ENCODE data around the gene CDH22.

CDH22 gene

DNA sequence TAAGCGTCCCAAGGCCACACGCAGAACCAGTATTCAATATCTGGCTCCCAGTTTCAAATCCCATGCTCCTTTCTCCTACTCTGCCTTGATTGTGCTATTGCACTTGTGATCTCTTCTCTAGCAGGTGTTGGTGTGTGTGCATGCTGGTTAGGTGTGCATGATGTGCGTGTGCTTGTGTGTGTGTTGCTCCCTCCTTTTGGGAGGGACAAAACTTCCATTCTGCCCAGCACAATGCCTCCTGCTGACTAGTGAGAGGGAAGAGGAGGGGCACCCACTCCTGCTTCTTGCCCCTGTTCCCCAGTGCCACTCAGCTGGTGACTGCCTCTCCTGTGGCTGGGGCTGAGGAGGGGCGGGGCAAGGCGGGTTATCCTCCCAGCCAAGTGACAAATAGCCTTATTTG, 170.5 kb downstream of the CDH22 start:
- Mint-ChIP-seq H3K36me3 (ENCODE audit: low read depth) (no peaks in the 10 kb centered on the region), H3K27ac (no peak overlapping the region), H3K4me1 (ENCODE audit: low read depth) (peaks cover 2% of the 10 kb centered on the region), H3K9me3 (no peaks in the 10 kb centered on the region), H3K27me3 (peaks cover 36% of the 10 kb centered on the region), H3K4me3 (no peak overlapping the region)

DNA sequence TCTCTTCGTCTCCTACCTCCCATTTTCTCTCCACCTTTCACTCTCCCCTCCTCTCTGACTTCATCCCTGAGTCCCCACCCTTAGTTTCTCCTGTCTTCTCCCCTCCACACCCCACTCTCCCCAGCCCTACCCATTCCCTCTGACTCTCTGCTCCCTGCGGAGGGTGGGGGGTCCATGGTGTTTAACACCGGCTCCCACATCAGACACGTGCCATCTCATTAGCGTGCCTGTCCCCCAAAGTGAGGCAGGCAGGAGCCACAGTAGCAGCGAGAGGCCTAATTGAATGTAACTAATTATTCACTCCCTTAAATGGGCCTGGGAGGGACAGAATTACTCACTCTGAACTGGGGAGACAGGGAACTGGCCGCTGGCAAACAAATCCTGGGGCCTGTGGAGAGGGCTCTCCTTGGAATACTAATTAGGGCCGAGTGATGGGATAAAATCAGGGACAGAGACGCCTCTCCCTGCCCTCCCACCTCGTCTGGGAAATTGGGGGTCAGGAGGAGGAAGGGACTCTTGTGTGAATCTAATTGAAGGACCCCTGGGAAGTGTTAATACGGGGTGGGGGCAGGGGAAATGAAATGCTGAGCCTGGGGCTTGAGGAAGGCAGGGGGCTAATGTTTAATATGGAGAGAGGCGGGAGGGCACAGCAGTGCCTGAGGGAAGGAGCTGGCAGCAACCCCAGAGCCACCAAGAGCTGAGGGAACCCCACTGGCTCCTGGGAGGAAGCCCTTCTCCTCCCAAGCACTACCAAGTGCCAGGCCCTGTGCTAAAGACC, 172.3 kb downstream of the CDH22 start:
- Mint-ChIP-seq H3K36me3 (ENCODE audit: low read depth) (no peaks in the 10 kb centered on the region), H3K27me3 (peaks cover 34% of the 10 kb centered on the region), H3K4me3 (no peak overlapping the region), H3K9me3 (no peaks in the 10 kb centered on the region), H3K27ac (no peak overlapping the region), H3K4me1 (ENCODE audit: low read depth) (peaks cover 4% of the 10 kb centered on the region)

DNA sequence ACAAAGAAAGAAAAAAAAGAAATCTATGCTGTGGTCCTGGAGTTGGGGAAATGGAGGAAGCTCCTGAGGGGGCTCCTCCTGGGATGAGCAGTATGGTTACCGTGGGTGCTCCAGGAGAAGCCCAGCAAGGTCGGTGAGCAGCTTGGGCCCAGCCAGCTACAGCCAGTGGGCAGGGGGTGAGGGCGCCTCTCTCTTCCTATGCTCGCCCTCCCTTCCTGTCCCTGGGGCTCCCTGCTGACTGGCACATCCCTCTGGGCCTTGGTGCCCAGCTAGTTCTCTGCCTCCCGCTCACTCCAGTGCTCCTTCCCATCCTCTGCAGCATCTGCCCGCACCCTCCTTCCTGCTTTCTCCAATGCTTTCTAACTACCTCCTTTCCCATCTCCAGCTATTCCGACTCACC, 173.6 kb downstream of the CDH22 start:
- Mint-ChIP-seq H3K9me3 (no peaks in the 10 kb centered on the region), H3K4me1 (ENCODE audit: low read depth) (peaks cover 4% of the 10 kb centered on the region), H3K4me3 (no peak overlapping the region), H3K36me3 (ENCODE audit: low read depth) (no peaks in the 10 kb centered on the region), H3K27me3 (peaks cover 35% of the 10 kb centered on the region), H3K27ac (no peak overlapping the region)

DNA sequence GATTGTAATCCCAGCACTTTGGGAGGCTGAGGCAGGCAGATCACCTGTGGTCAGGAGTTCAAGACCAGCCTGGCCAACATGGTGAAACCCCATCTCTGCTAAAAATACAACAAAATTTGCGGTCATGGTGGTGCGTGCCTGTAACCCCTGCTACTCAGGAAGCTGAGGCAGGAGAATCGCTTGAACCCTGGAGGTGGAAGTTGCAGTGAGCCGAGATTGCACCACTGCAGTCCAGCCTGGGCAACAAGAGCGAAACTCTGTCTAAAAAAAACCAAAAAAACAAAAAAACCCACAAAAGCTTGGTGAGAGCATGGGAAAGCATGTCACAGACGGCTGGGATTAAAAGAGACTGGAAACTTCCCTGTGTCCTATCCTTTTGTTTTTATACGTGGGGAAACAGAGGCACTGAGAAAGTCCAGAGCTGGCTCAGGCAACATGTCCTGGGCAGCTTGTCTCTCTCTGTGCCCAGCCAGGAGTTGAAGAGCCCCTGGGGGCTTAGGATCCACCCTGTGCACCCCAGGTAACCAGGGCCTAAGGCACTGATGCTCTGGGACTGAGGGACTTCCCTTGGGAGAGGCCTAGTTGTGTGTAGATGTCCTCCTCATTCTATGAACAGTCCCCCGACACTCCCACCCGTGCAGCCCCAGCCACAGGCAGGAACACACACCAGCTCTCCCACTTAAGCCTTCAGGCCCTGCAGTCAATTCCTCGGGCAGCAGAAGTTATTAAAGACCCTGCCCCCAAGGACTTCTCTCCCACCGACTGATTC, 174.2 kb downstream of the CDH22 start:
- no peaks in the 10 kb centered on the region for H3K9me3 Mint-ChIP-seq
- peaks cover 4% of the 10 kb centered on the region for H3K4me1 Mint-ChIP-seq (ENCODE audit: low read depth)
- H3K27ac Mint-ChIP-seq, result no peak overlapping the region
- no peak overlapping the region for H3K4me3 Mint-ChIP-seq
- H3K36me3 Mint-ChIP-seq (ENCODE audit: low read depth), result no peaks in the 10 kb centered on the region
- peaks cover 32% of the 10 kb centered on the region for H3K27me3 Mint-ChIP-seq

DNA sequence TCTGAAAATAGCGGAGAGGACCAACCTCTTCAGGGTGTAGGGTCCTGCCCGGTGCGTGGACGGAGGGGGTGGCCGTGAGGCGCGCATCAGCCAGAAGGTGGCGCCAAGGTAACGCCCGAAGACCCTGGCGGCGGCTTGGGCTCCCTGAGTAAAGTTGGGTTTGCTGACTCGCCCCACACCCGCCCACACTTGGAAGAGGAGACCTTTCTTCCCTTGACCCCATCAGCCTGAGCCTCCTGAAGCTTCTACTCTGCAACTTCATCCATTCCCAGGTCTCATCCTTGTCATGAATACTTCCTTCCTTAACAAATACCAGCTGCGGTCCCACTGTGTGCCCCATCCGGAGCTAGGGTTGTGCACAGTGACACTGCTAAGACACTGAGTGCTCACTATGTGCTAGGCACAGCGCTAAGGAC, 175.6 kb downstream of the CDH22 start:
- Mint-ChIP-seq H3K27ac (no peak overlapping the region), H3K4me1 (ENCODE audit: low read depth) (peaks cover 4% of the 10 kb centered on the region)

DNA sequence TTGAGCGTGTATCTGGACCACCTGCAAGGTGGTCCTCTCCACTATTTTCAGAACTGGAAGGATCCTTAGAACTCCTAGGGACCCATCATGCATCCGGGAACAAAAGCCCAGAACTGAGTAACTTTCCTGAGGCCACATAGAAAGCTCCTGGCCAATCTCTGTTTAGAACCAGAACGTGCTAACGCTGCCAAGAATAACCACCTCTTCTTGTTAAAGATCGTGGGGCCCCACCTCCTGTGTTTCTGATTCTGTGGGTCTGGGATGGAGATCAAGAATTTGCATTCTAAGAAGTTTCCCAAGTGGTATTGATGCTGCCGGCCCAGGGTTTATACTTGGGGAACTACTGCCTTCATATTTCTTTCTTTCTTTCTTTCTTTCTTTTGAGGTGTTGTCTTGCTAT, 176.9 kb downstream of the CDH22 start:
- Mint-ChIP-seq H3K4me1 (ENCODE audit: low read depth) (peaks cover 4% of the 10 kb centered on the region), H3K27ac (no peak overlapping the region), H3K9me3 (no peaks in the 10 kb centered on the region), H3K4me3 (no peak overlapping the region), H3K27me3 (peaks cover 27% of the 10 kb centered on the region), H3K36me3 (ENCODE audit: low read depth) (no peaks in the 10 kb centered on the region)

More for the DNA sequence above, 175.6 kb downstream of the CDH22 start:
- Mint-ChIP-seq H3K4me3 (no peak overlapping the region), H3K9me3 (no peaks in the 10 kb centered on the region), H3K27me3 (peaks cover 32% of the 10 kb centered on the region), H3K36me3 (ENCODE audit: low read depth) (no peaks in the 10 kb centered on the region)

DNA sequence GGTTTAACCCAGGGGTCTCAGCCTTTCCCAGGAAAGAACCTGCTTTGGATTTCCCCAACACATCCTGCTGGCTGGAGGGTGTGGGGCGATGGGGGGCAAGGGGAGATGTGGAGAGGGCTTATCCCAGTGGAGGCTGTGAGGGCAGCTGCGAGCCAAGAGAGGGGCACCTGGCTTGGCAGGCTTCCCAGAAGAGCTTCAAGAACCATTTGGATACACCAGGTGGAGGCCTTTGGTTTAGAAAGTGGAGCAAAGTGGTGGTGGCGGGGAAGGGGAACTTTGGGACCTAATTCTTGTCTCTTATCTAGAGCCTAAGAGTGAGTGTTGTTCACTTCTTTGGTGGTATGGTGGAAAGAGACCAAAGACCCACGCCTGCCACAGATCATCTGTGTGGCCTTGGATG, 177.8 kb downstream of the CDH22 start:
- no peak overlapping the region for H3K4me3 Mint-ChIP-seq
- H3K27me3 Mint-ChIP-seq, result peaks cover 27% of the 10 kb centered on the region
- no peak overlapping the region for H3K27ac Mint-ChIP-seq
- H3K36me3 Mint-ChIP-seq (ENCODE audit: low read depth), result peaks cover 3% of the 10 kb centered on the region
- H3K4me1 Mint-ChIP-seq (ENCODE audit: low read depth), result peaks cover 4% of the 10 kb centered on the region
- no peaks in the 10 kb centered on the region for H3K9me3 Mint-ChIP-seq

DNA sequence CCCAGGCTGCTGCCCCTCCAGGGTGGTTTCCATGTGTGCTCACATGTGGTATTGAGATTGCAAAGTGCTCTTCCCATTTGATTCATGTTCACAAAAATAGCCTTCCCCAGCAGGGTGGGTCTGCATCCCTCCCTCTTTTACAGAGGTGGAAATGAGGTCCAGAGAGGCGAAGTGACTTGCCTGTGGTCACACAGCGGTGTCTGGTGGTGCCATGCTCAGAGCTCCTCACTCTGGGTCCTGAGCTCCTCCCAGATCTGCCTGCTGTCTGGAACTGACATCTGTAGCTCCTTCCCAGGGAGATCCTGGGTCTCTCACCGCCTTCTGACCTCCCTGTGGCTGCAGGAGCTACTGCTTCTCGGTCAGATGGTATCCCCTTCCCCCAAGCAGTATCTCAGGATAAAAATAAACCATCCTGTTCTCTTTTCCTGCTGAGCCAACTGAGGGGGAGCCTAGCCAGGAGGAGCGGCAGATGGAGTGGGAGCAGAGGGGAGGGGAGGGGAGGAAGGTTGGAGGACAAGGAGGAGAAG, 178.3 kb downstream of the CDH22 start:
- Mint-ChIP-seq H3K27ac (peak overlapping the region; percentile 45), H3K4me1 (ENCODE audit: low read depth) (peaks cover 4% of the 10 kb centered on the region), H3K27me3 (peaks cover 25% of the 10 kb centered on the region)

DNA sequence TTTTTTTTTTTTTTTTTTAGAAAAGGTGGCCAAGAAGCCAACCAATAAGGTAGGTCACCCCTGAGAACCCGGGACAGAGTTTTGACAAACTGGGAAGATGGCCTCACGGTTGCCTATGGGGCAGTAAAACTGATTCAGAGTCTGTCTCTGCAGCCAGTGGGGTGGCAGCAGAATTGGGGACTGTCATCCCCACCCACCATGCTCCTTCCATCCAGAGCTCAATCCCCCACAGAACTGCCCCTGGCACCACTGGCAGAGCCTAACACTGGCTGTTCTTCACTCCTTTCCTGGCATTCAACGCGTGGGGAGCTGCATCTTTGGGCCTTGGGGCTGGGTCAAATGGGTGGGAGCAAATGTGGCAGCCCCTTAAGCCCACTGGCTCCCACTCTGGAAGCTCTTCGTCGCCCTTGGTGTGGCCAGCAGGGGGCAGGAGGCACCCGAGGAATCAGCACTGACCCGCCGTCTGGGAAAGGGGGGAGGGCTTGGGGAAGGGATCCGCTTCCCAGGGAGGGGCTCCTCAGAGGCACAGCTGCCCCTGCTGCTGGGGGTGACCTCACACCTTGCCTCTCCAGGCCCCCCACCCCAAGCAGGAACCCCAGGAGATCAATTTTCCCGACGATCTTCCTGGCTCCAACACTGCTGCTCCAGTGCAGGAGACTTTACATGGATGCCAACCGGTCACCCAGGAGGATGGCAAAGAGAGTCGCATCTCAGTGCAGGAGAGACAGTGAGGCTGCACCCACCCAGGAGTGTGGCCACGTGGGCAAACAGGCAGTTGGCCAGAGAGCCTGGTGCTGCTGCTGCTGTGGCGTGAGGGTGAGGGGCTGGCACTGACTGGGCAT, 179.8 kb downstream of the CDH22 start:
- Mint-ChIP-seq H3K27ac (no peak overlapping the region), H3K27me3 (peaks cover 22% of the 10 kb centered on the region), H3K9me3 (no peaks in the 10 kb centered on the region), H3K36me3 (ENCODE audit: low read depth) (peaks cover 9% of the 10 kb centered on the region), H3K4me1 (ENCODE audit: low read depth) (peaks cover 8% of the 10 kb centered on the region), H3K4me3 (no peak overlapping the region)

More for the DNA sequence above, 178.3 kb downstream of the CDH22 start:
- Mint-ChIP-seq H3K36me3 (ENCODE audit: low read depth) (peaks cover 4% of the 10 kb centered on the region), H3K9me3 (no peaks in the 10 kb centered on the region), H3K4me3 (no peak overlapping the region)

DNA sequence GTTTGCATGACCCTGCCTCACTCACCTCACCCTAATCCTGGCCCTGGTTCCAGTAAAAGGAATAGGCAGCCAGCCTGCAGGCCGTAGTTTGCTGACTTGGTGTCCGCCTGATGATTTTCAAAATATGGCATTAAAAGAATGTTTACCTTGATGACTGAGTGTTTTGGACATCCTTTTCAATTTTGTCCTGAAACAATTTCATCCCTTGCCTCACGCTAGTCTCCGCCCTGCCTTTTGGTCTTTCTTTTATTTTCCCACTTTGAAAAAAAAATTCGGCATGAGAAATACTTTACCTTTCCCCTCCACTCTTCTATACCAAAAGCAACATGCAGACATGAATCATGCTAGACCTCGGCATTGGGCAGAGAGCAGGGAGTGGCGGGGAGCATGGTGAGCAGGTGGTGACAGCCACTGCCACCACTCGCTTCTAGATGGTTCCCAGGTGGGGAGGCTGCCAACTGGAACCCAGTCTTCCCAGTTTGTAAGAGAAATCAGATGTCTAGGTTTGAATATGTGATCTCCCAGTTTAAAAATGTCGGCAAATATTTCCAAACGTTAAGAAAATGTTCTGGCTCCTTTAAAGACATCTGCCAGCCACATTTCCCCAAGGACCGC, 180.8 kb downstream of the CDH22 start:
- Mint-ChIP-seq H3K9me3 (no peaks in the 10 kb centered on the region), H3K27ac (no peak overlapping the region), H3K4me3 (no peak overlapping the region), H3K36me3 (ENCODE audit: low read depth) (peaks cover 12% of the 10 kb centered on the region), H3K27me3 (peaks cover 16% of the 10 kb centered on the region), H3K4me1 (ENCODE audit: low read depth) (peaks cover 8% of the 10 kb centered on the region)

DNA sequence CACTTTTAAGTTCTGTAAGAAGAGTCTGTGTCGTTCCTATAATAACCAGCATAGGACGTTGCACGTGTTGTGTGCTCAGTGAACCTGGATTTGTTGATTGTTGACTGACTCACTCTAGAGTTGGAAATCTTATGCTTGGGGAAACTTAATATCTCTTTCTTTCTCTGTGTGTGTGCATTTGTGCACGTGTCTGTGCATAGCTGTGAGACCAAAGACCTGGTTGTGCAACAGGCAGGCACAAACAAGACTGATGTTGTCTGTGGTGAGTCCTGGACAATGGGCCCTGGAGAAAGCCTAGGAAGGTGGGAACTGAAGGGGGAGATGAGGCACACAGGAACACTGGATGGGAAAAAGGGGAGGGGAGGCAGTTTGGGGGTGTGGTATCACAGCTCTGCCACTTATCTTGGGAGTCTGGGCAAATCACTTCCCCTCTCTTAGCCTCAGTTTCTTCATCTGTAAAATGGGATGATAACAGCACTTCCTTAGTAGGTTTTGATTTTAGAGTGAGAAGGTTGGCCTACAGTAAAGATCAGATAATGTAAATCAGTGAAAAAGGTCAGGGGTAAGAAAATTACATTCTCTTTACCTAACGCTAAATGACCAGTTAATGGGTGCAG, 181.8 kb downstream of the CDH22 start:
- peaks cover 8% of the 10 kb centered on the region for H3K4me1 Mint-ChIP-seq (ENCODE audit: low read depth)
- H3K9me3 Mint-ChIP-seq, result no peaks in the 10 kb centered on the region
- no peak overlapping the region for H3K27ac Mint-ChIP-seq
- H3K4me3 Mint-ChIP-seq, result no peak overlapping the region
- peaks cover 21% of the 10 kb centered on the region for H3K36me3 Mint-ChIP-seq (ENCODE audit: low read depth)
- H3K27me3 Mint-ChIP-seq, result peaks cover 10% of the 10 kb centered on the region

Data from stimulated activated naive CD8-positive, alpha-beta T cell treated with anti-CD3 and anti-CD28 coated beads, Interleukin-15, Interleukin-2, amounts not matched to agents 100 ng/mL and 50 ng/mL, for 24 hours (primary cell).